ENCODE results near the gene ZNF674. TPM values are rescaled to one million over a fixed set of nuclear protein-coding genes. Genes with fewer than 3 reads are reported as not detected.
A peak's percentile ranks its signal among the peaks of the same experiment; 100 is the strongest.

The ZNF674 gene
- total RNA-seq (6.9 and 8.3 TPM in 2 replicates), polyA plus RNA-seq (1.8 and 3.2 TPM in 2 replicates), polyA minus RNA-seq (ENCODE audit: low replicate concordance) (9.6 and 13.8 TPM in 2 replicates)
- 1.1 and 1.7 TPM in 2 replicates for polyA plus RNA-seq (2012)

- Histone ChIP-seq H3K9ac (ENCODE audit: insufficient read depth, low read length) (peak within 1 kb of the TSS; percentile 91), H3K27ac (ENCODE audit: insufficient read depth, low read length) (peak within 1 kb of the TSS; percentile 92), H3K4me3 (replicated peaks in 1 of 4; ENCODE audit: control extremely low read depth in 1 of 4, insufficient read depth in 1 of 4, low read depth in 3 of 4, low read length in 4 of 4) (peak within 1 kb of the TSS; percentile 68 to 82 (median 78)), H3K4me2 (ENCODE audit: extremely low read depth, insufficient read depth, low read length) (peak within 1 kb of the TSS; percentile 79), H3K4me1 (ENCODE audit: control insufficient read depth, extremely low read depth, insufficient read depth, low read length) (peaks cover 2% of the 10 kb centered on the region), H2AFZ (ENCODE audit: low read length) (peak within 1 kb of the TSS; percentile 28), H3K27me3 (ENCODE audit: control insufficient read depth, insufficient read depth, low read length) (no peaks in the 10 kb centered on the region), H4K20me1 (ENCODE audit: control insufficient read depth, extremely low read depth, insufficient read depth, low read length) (no peaks in the 10 kb centered on the region), H3K9me3 (ENCODE audit: control insufficient read depth, insufficient read depth, low read depth, low read length) (no peaks in the 10 kb centered on the region), H3K36me3 (ENCODE audit: control insufficient read depth, insufficient read depth, low read length) (no peaks in the 10 kb centered on the region), H3K79me2 (ENCODE audit: control insufficient read depth, insufficient read depth, low read length) (peaks cover 30% of the 10 kb centered on the region)
- TF ChIP-seq CTCF (conservative IDR thresholded peaks at IDR 0.05 in 1 of 2, IDR thresholded peaks at IDR 0.05 in 1 of 2; ENCODE audit: low read depth in 1 of 2, low read length in 2 of 2) = no peak
- TF ChIP-seq EZH2 (IDR thresholded peaks at IDR 0.05; ENCODE audit: low read length, missing control alignments) = no peak
- peak; percentile 87 to 92 for DNase-seq (ENCODE audit: low read depth in 2 of 2)
Measured at GRCh38 chrX:46545111-46546005, at the start of gene ZNF674. Gene ZNF674, minus strand, starts transcription at chrX:46545421. Its CDS starts 3,334 bp downstream, at chrX:46542087.

- Histone ChIP-seq H3K27ac (ENCODE audit: insufficient read depth, low read length) (no peak overlapping the region), H3K9me3 (ENCODE audit: control insufficient read depth, insufficient read depth, low read depth, low read length) (no peaks in the 10 kb centered on the region), H3K27me3 (ENCODE audit: control insufficient read depth, insufficient read depth, low read length) (no peaks in the 10 kb centered on the region), H3K4me2 (ENCODE audit: extremely low read depth, insufficient read depth, low read length) (no peak overlapping the region), H3K4me3 (replicated peaks in 1 of 4; ENCODE audit: control extremely low read depth in 1 of 4, insufficient read depth in 1 of 4, low read depth in 3 of 4, low read length in 4 of 4) (no peak overlapping the region), H3K36me3 (ENCODE audit: control insufficient read depth, insufficient read depth, low read length) (no peaks in the 10 kb centered on the region), H4K20me1 (ENCODE audit: control insufficient read depth, extremely low read depth, insufficient read depth, low read length) (no peaks in the 10 kb centered on the region), H2AFZ (ENCODE audit: low read length) (no peak overlapping the region), H3K4me1 (ENCODE audit: control insufficient read depth, extremely low read depth, insufficient read depth, low read length) (peaks cover 5% of the 10 kb centered on the region), H3K9ac (ENCODE audit: insufficient read depth, low read length) (no peak overlapping the region), H3K79me2 (ENCODE audit: control insufficient read depth, insufficient read depth, low read length) (peaks cover 2% of the 10 kb centered on the region)
- TF ChIP-seq EZH2 (IDR thresholded peaks at IDR 0.05; ENCODE audit: low read length, missing control alignments) (no peak), CTCF (conservative IDR thresholded peaks at IDR 0.05 in 1 of 2, IDR thresholded peaks at IDR 0.05 in 1 of 2; ENCODE audit: low read depth in 1 of 2, low read length in 2 of 2) (no peak)
- DNase-seq (ENCODE audit: low read depth in 2 of 2) = peak; percentile 72
Measured at GRCh38 chrX:46589977-46590723, 44.9 kb upstream of the ZNF674 start.

- H3K9ac ChIP-seq (ENCODE audit: insufficient read depth, low read length) = no peak overlapping the region
- H3K4me2 ChIP-seq (ENCODE audit: extremely low read depth, insufficient read depth, low read length) = peak overlapping the region; percentile 62
- no peaks in the 10 kb centered on the region for H3K36me3 ChIP-seq (ENCODE audit: control insufficient read depth, insufficient read depth, low read length)
- no peaks in the 10 kb centered on the region for H3K9me3 ChIP-seq (ENCODE audit: control insufficient read depth, insufficient read depth, low read depth, low read length)
- H3K79me2 ChIP-seq (ENCODE audit: control insufficient read depth, insufficient read depth, low read length) = peaks cover 4% of the 10 kb centered on the region
- no peak overlapping the region for H2AFZ ChIP-seq (ENCODE audit: low read length)
- peak overlapping the region in 1 of 4 experiments; percentile 1 for H3K4me3 ChIP-seq (replicated peaks in 1 of 4; ENCODE audit: control extremely low read depth in 1 of 4, insufficient read depth in 1 of 4, low read depth in 3 of 4, low read length in 4 of 4)
- no peaks in the 10 kb centered on the region for H3K27me3 ChIP-seq (ENCODE audit: control insufficient read depth, insufficient read depth, low read length)
- H4K20me1 ChIP-seq (ENCODE audit: control insufficient read depth, extremely low read depth, insufficient read depth, low read length) = no peaks in the 10 kb centered on the region
- peaks cover 15% of the 10 kb centered on the region for H3K4me1 ChIP-seq (ENCODE audit: control insufficient read depth, extremely low read depth, insufficient read depth, low read length)
- H3K27ac ChIP-seq (ENCODE audit: insufficient read depth, low read length) = peak overlapping the region; percentile 68
- TF ChIP-seq CTCF (conservative IDR thresholded peaks at IDR 0.05 in 1 of 2, IDR thresholded peaks at IDR 0.05 in 1 of 2; ENCODE audit: low read depth in 1 of 2, low read length in 2 of 2) = no peak
- TF ChIP-seq EZH2 (IDR thresholded peaks at IDR 0.05; ENCODE audit: low read length, missing control alignments) = no peak
- peak; percentile 59 to 78 for DNase-seq (ENCODE audit: low read depth in 2 of 2)
Measured at GRCh38 chrX:46588263-46588662, 43.0 kb upstream of the ZNF674 start.

All from fibroblast of lung (primary cell).